Measurements from ENCODE around the gene CREB1. TPM values are rescaled to one million over a fixed set of nuclear protein-coding genes. Genes with fewer than 3 reads are reported as not detected.

CREB1 gene
- total and polyA plus RNA-seq, 9 of the 15 experiments (the other 6 are each of a cell fraction or from before 2014, with no cell fraction given) = 8.9 to 51.3 (median 19.5) TPM

DNA sequence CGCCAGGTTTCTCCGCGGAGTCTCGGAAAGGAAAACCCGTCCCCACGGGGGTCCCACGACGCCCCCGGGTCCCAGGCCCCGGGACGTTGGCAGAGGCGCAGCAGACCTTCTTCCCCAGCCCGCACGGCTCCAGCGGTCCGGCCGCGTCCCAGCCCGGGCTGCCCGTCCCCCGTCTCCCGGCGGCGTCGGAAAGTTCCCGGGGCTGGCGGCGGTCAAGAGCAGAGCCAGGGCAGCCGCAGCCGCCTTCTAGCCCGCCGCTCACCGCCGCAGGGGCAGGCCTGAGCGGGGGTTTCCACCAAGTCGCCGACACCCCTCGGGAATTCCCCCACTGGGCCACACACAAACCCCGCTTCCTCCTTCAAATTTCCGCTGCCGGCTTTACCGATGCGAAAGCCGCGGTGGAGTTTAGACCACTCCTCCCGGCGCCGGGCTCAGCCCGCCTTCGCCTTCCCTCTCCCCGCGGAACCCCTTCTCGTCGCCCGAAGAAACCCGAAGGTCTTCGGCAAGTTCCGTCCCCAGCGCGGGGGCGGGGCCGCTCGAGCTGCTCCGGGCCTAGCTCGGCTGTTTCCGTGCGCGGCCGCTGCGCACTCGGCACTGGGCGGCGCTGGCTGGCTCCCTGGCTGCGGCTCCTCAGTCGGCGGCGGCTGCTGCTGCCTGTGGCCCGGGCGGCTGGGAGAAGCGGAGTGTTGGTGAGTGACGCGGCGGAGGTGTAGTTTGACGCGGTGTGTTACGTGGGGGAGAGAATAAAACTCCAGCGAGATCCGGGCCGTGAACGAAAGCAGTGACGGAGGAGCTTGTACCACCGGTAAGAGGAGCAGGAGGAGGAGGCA is at the start of gene CREB1 (continued):
- TF ChIP-seq ZNF263 (CRISPR knock-in tag; IDR thresholded peaks at IDR 0.05; ENCODE audit: borderline replicate concordance) = peak; percentile 60; the same call in 1 of the 2 replicates
- TF ChIP-seq POLR2AphosphoS2 (IDR thresholded peaks at IDR 0.05; ENCODE audit: low read length) = 0 out of 2 replicates have a peak, but pooled peaks have one; percentile 44
- TF ChIP-seq SMAD1 (IDR thresholded peaks at IDR 0.05; ENCODE audit: low read depth, low read length, partially characterized antibody) = peak; percentile 48
- TF ChIP-seq HDAC3 (IDR thresholded peaks at IDR 0.05; ENCODE audit: borderline replicate concordance, partially characterized antibody) = no peak
- TF ChIP-seq ZNF184 (CRISPR knock-in tag; IDR thresholded peaks at IDR 0.05) = no peak
- TF ChIP-seq ZNF644 (tag; IDR thresholded peaks at IDR 0.05; ENCODE audit: low read depth) = no peak
- peak; percentile 64; the same call in 1 of the 2 replicates for TF ChIP-seq KAT7 (CRISPR knock-in tag; IDR thresholded peaks at IDR 0.05; ENCODE audit: borderline replicate concordance)
- peak; percentile 79 for TF ChIP-seq TAF1 (IDR thresholded peaks at IDR 0.05; ENCODE audit: control insufficient read depth, extremely low read depth, insufficient read depth, low read length, severe bottlenecking)
- TF ChIP-seq, protein P1, sequence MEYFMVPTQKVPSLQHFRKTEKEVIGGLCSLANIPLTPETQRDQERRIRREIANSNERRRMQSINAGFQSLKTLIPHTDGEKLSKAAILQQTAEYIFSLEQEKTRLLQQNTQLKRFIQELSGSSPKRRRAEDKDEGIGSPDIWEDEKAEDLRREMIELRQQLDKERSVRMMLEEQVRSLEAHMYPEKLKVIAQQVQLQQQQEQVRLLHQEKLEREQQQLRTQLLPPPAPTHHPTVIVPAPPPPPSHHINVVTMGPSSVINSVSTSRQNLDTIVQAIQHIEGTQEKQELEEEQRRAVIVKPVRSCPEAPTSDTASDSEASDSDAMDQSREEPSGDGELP (CRISPR knock-in tag; IDR thresholded peaks at IDR 0.05; ENCODE audit: borderline replicate concordance) = peak; percentile 60; the same call in 1 of the 2 replicates
- TF ChIP-seq ZBTB17 (CRISPR knock-in tag; IDR thresholded peaks at IDR 0.05) = 0 out of 2 replicates have a peak, but pooled peaks have one; percentile 20
- peak; percentile 46; the same call in 1 of the 2 replicates for TF ChIP-seq L3MBTL2 (IDR thresholded peaks at IDR 0.05)
- TF ChIP-seq CXXC5 (CRISPR knock-in tag; IDR thresholded peaks at IDR 0.05) = peak; percentile 45
- TF ChIP-seq SETDB1 (IDR thresholded peaks at IDR 0.05; ENCODE audit: low read length) = no peak
- TF ChIP-seq GABPB1 (CRISPR knock-in tag; IDR thresholded peaks at IDR 0.05) = peak; percentile 75
- peak in 1 of 2 experiments; percentile 49; a peak in 1 of 4 replicates for TF ChIP-seq TBL1XR1 (IDR thresholded peaks at IDR 0.05; ENCODE audit: low read length in 2 of 2)
- no peak for TF ChIP-seq SRSF1 (IDR thresholded peaks at IDR 0.05; ENCODE audit: low read depth, low read length)
- peak; percentile 42 for TF ChIP-seq CCNT2 (IDR thresholded peaks at IDR 0.05; ENCODE audit: borderline replicate concordance, extremely low read depth, insufficient read length, low read depth, low read length)
- TF ChIP-seq FOXJ2 (tag; IDR thresholded peaks at IDR 0.05) = peak; percentile 42; the same call in 1 of the 2 replicates
- TF ChIP-seq KDM5B (IDR thresholded peaks at IDR 0.05; ENCODE audit: insufficient replicate concordance, low read depth, low read length) = peak; percentile 74
- TF ChIP-seq ATF1 (CRISPR knock-in tag; IDR thresholded peaks at IDR 0.05) = no peak
- TF ChIP-seq ATF1 (tag; IDR thresholded peaks at IDR 0.05) = peak; percentile 96
- TF ChIP-seq RBM34 (IDR thresholded peaks at IDR 0.05; ENCODE audit: borderline replicate concordance, insufficient read depth, low read length) = no peak
- TF ChIP-seq, protein P2, sequence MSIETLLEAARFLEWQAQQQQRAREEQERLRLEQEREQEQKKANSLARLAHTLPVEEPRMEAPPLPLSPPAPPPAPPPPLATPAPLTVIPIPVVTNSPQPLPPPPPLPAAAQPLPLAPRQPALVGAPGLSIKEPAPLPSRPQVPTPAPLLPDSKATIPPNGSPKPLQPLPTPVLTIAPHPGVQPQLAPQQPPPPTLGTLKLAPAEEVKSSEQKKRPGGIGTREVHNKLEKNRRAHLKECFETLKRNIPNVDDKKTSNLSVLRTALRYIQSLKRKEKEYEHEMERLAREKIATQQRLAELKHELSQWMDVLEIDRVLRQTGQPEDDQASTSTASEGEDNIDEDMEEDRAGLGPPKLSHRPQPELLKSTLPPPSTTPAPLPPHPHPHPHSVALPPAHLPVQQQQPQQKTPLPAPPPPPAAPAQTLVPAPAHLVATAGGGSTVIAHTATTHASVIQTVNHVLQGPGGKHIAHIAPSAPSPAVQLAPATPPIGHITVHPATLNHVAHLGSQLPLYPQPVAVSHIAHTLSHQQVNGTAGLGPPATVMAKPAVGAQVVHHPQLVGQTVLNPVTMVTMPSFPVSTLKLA (conservative IDR thresholded peaks at IDR 0.05) = peak in 1 of 2 experiments; percentile 36; a peak in 1 of 4 replicates

All from K562 (cell line).